ENCODE measurements around the gene GJA3.

The GJA3 gene

DNA sequence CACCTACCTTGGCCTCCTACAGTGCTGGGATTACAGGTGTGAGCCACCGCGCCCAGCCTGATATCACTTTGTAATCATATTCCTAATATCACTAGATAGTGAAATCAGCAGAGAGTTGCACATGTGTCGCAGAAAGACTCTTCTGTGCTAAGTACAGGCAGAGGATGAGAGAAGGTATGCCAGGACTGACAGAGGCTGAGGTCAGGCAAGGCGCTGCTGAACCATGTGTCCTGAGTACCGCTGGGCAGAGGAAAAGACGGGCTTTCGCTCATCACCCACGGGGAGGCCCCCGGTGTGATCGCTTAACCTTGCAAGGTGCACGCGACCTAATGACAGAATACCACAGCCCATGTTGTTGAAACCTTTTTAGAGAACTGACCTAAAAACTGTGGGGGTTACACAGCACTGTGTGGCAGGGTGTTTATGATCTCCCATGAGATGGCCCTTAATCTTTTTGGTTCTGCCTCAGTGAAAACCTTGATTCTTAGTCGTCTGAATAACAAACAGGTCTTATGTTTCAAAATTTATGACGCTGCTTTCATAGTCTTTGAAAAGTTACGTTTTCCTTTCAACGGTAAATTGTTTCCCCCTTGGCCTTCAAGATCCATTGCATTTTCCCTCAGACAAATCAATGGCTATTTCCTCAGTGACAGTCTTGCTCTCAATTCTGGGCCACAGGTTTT, 12.2 kb downstream of the GJA3 start:
- DNase-seq: no peak

DNA sequence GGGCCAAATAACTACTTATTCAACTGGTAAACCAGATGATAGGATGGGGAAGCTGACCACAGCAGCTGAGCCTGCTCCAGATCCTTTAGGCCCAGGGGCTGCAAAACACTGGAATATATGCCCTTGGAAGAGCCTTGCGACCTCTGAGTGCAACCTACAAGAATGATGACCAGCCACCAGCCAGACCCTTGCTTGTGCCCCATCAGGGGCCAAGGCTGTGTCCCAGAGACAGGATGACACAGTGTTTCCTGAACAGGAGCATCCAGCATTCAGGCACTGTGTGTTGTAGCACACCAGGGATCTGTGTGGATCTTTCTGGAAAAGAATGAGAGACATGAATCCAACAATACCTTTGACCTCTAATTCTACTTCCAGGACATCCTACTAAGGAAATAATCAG, 14.5 kb downstream of the GJA3 start:
- DNase-seq: no peak

GRCh38 chr13:20145521-20145920, 15.3 kb downstream of the GJA3 start:
- DNase-seq: no peak

DNA sequence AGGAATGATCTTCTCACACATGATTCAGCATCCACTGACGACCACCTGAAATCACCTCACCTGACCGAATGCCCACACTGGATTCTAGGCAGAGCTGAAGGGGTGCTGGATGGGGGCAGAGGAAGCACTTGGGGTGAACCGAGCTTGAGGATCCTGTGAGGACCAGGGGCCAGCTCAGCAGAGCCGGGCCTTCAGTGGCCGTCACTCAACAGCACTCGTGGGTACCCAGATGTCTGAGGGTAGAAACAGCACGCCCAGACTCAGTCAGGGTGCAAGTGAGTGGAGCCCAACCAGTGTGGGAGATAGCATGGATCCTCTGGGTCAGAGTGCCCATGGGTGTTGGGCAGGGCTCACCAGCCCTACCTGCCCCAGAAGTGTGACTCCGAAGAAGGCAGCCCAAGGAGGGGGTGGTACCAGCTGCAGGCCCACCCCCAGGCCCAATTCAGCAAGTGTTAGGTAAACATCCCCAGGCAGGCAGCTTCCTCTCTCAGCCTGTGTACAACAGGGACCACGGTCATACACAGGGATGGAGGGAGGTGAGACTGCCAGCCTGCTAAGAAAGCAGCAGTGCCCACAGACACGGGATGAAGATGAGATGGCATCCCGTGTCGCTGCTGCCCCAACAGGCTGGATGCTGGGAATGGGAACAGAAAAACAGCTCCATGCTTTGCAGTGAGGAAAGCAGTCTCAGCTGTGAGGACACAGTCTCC, 16.6 kb downstream of the GJA3 start:
- no peak for DNase-seq

- DNase-seq: no peak
Measured at GRCh38 chr13:20142927-20143480, 17.8 kb downstream of the GJA3 start.

DNA sequence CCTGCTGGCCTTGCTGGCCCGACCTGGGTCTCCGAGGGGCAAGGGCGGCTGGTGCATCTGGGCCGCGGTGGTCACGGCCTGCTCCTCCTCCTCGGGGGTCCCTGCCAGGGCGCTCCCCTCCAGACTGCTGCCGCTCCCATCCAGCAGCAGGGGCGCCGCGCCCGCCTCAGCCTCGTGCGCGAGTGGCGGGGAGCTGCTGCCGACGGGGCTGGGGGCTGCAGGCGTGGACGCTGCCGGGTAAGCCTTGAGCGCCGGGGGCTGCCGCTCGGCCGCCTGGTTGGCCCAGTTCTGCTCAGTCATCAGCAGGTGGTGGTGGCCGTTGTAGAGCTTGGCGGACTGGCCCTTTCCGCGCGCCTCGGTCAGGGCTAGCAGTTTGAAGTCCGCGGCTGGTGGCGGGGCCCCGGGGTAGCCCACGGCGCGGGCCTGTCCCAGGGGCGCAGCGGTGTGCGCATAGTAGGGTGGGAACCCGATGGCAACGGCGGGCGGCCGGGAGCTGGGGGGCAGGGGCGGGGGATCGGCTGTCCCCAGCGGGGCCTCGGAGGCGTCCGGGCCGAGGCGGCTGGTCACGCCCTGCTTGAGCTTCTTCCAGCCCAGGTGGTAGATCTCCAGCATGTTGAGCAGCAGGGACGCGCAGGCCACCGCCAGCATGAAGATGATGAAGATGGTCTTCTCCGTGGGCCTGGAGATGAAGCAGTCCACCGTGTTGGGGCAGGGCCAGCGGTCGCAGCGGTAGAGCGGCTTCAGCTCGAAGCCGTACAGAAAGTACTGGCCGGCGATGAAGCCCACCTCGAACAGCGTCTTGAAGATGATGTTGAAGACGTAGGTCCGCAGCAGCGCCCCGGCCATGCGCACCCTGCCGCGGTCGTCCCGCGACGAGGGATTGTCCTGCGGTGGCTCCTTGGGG, 18.6 kb downstream of the GJA3 start:
- no peak for DNase-seq

- DNase-seq: peak; percentile 13
Measured at GRCh38 chr13:20141238-20142022, 19.4 kb downstream of the GJA3 start.

- DNase-seq: peak; percentile 48
Measured at GRCh38 chr13:20140487-20140886, 20.4 kb downstream of the GJA3 start.

DNA sequence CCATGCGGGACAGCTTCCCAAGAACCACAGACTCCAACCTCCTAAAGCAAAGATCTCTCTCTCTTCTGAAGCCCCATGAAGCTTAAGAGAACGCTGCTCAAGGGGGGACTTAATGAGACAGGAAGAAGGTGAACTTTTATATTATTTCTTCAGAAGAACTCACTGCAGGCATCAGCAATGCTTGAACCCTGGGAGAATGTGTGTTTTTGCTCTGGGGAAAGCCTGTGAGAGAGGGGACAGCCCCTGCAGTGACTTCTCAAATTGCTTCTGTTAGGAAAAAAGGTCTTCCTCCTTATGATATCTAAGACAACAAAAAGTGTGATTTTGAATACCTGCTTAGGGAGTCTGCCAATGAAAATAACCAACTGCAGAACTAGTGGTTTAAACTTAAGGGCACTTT, 23.0 kb downstream of the GJA3 start:
- DNase-seq: no peak

DNA sequence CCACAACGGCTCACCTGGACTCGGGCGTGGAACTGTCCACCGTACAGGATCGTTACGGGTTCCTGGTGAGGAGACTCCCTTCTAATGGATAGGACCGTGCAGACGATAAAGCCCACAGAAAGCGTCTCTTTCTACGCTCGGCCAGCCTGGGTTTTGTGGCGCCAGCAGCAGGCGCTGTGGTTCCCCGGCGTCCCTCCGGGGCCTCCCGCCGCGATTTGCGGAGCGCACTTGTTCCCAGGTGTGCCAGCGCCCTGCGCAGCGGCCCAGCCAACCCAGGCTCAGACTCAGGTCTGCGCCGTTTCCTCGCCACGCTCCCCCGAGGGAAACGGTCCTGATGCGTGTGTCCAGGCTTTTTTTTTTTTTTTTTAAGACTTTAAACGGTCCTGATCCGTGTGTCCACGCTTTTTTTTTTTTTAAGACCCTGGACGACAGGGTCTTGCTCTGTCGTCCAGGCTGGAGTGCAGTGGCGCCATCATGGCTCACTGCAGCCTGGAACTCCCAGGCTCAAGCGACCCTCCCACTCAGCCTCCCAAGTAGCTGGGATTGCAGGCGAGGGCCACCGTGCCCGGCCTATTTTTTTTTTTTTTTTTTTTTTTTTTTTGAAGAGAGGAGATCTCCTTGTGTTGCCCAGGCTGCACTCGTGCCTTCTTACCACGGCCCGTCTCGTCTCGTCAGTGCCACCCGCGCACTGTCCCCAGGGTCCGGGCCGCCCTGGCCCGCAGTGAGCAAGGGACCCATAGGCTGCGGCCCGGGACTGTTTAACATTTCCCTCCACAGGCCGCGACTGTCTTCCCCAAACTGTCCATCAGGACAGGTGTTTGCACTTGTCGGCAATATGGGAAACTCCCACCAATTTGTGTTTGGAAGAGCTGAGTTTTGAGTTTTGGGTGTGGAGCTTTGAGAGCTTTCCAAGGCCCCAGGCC, 23.8 kb downstream of the GJA3 start:
- DNase-seq: peak; percentile 92

- DNase-seq: no peak
Measured at GRCh38 chr13:20134732-20135131, 26.1 kb downstream of the GJA3 start.

GRCh38 chr13:20132052-20132634, 28.7 kb downstream of the GJA3 start:
- DNase-seq: no peak

DNA sequence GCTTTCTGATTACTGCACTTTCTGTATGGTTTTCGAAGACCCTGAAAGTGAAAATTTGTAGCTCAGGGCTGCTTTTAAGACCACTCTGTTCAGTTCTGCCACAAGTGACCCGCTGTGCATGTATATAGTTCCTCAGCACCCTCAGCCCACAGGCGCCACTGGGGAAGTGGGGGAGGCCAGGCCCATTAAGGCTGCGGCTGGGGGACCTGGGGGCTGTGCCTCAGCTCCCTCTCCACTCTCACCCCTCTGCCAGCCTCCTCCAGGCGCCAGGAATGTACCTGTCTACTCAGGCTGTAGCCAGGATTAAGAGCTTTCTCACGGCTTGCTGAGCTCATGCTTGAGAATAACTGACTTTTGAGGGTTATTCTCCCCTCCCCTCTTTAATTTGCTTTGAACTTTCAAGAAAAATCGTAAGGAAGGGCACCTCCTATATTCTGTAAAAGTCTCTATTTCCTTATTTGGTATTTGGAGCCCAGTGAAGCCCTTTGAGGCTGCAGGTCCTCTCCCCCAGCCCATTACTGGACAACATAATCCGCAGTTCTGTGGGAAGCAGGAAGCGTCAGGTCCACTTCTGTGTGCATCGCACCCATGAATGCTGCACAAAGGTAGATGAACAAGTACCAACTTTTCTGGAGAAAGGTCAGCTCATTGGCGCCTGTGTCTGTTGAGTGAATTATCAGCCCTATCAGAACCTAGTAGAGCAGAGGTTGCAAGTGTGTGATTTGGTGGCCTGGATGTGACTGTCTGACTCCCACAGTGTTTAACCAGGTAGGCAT, 29.6 kb downstream of the GJA3 start:
- no peak for DNase-seq

DNA sequence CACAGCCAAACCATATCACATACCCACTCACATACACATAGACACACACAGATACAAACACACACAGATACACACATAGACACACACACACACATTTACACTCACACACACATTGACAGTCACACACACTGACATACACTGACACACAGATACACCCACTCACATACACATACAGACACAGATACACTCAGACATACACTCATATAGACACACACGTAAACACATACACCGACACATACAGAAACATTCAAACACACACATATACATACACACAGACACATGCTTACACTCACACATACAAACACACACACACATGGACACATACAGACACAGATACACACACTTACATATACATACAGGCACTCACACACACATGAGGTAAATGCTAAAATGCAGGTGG, 30.2 kb downstream of the GJA3 start:
- DNase-seq: no peak

DNA sequence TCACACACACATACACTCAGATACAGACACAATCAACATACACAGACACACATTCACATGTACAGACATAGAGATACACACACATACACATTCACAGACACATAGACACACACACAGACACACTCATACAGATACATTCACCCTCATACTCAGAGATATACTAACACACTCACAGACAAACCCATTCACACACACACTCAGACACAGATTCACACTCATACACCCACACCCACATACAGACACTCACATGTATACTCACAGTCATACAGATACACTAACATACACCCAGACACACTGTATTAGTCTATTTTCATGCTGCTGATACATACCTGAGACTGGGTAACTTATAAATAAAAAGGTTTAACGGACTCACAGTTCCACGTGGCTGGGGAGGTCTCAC, 30.8 kb downstream of the GJA3 start:
- no peak for DNase-seq

DNA sequence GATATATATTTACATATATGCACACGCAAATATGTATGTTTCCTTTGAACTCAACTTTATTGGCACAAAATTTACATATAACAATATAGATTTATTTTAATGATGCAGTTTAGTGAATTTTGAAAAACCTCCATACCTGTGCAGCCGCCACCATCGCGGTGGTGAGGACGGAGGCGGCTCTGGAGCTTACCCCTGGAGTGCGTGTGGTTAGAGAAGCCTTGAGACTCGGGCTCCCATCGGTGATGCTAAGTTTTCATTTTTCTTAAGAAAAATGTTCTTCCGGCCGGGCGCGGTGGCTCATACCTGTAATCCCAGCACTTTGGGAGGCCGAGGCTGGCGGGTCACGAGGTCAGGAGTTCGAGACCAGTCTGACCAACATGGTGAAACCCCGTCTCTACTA, 31.8 kb downstream of the GJA3 start:
- no peak for DNase-seq

GRCh38 chr13:20128459-20128931, 32.4 kb downstream of the GJA3 start:
- DNase-seq: peak; percentile 71

DNA sequence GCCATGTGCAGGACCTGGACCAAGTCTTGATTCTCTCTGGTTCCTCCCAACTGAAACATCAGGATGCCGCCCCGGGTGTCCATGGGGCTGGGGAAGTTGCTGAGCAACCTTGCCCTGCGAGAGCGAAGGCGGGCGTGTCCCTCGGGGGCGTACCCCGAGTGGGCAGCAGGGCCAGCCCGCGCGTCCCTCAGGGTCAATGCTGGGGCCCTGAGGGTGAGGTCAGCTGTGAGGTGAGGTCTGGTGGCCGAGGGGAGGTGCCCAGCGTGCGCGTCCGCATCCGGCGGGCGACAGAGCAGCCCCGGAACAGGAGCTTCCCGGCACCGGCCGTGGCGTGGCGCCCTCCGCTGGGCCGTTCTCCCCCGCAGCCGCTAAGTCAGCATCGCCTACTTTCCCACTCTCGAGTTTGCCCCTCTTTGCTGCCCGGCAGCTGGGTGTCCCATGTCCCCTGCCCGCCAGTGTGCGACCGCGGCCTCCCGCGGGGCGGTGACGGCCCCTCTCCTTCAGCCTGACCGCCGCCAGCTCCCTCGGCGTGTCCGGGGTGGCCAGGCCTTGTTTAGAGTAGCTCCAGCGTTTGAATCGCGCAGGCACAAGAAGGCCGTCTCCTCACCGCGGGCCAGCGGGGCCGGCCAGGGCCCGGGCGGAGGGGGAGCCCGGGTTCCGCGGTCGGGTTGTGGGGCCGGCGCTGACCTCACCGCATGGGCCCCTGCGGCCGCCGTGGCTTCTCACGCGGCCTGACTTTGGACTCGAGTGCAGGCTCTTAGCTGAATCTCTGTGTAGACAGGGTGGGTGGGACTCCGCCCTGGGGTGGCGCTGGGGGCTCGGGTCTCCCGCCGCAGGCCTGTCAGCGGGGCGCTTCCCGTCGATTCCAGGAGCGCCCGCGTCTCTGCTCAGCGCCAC, 33.0 kb downstream of the GJA3 start:
- DNase-seq: peak; percentile 89

GRCh38 chr13:20127262-20127561, 33.6 kb downstream of the GJA3 start:
- DNase-seq: no peak
